GM12801 (cell line): ENCODE measurements around the gene KIF1B.

Experiments
- CTCF ChIP-seq: IDR thresholded peaks from one replicate; pipeline ENCODE4 v1.5.1; 2011; ENCODE audit warnings: control low read depth; ENCODE audit not compliant: insufficient read length; ENCODE audit errors: extremely low read depth

KIF1B gene

DNA sequence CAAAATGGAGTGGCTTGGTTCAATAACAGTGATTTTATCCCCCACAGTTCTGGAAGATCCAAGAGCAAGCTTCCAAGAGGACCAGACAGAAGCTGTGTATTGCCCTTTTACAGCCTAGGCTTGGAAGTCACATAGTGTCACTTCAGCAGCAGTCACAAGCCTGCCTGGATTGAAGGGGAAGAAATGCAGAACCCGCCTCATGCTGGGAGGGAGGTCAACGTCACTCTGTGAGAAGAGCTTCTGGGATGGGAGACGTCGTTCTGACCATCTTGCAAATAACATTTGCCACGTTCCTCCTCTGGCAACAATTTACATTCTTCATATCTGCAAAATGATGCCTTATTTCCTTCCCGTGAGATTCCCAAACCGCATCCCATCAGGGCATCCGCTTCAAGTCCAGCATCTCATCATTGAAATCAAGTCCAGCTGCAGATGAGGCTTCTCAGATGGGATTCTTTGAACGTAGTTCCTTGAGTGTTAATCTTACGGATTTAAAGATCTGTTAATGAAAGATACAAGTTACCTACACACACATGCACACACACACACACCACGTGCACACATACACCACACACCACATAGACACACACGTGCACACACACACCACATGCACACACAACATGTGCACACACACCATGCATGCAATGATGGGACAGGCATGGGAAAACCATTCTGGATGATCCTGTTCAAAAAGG is 23.9 kb upstream of the KIF1B start:
- no peak for TF ChIP-seq CTCF

GRCh38 chr1:10187026-10187334 is 23.4 kb upstream of the KIF1B start:
- no peak for TF ChIP-seq CTCF

DNA sequence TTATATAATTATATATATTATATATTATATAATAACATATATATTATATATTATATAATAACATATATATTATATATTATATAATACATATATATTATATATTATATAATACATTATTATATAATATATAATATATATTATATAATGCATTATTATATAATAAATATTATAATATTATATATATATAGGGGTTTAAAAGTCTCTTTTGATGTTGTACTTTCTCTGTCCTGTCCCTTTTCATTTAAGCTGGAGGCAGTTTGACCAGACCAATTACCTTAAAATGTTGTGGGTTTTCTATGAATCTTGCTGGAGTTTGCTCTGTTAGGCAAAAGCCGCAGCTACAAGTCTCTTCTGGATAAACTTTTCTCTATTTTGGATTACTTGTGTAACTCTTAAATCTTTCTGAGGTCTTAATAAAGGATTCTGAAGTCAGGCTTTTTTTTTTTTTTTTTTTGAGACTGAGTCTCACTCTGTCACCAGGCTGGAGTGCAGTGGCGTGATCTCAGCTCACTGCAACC is 22.2 kb upstream of the KIF1B start:
- TF ChIP-seq CTCF: no peak

- no peak for TF ChIP-seq CTCF
These were observed 20.7 kb upstream of the KIF1B start for GRCh38 chr1:10189659-10190058.

DNA sequence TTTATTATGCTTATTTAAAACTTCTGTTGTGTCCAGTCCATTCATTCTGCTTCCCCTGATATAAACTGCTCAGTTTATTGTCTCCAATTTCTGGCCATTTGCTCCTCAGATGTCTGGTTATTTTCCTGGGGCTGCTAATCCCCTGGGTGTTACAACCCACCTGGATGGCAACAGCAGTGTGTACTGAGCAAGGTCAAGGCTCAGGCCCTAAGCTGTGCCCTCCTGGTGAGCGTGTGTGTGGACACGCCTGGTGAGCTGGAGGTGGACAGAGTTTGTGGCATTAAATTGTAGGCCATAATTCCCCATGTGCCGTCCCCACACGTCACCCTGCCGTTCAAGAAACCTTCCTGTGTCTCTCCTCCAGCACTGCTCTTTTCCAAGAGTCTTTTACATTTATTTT is 18.1 kb upstream of the KIF1B start:
- TF ChIP-seq CTCF: no peak

GRCh38 chr1:10193288-10193687 is 17.1 kb upstream of the KIF1B start:
- TF ChIP-seq CTCF: no peak

DNA sequence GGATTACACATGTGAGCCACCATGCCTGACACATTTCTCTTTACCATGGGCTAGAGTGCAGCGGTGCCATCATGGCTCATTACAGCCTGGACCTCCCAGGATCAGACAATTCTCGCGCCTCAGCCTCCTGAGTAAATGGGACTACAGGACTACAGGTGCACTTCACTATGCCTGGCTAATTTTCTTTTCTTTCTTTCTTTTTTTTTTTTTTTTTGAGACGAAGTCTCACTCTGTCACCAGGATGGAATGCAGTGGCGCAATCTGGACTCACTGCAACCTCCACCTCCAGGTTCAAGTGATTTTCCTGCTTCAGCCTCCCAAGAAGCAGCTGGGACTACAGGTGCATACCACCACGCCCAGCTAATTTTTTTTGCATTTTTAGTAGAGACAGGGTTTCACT is 14.8 kb upstream of the KIF1B start:
- TF ChIP-seq CTCF: no peak
